NCI-H2227 treated with DMSO at 0.1 percent for 48 hours (cell line): Measurements from ENCODE around the gene PHKA2.
"Not testable (repeated sequence)": the region's sequence is repeated elsewhere in the genome, so short reads cannot be mapped to it uniquely, and the experiment has no call there.

ENCODE experiments used
- DNase-seq: peaks from one replicate; lab custom pipeline; 2025; lab: John Stamatoyannopoulos, UW

The PHKA2 gene

GRCh38 chrX:18856645-18856997 lies 127.3 kb downstream of the PHKA2 start:
- no peak for DNase-seq

- no peak for DNase-seq
Observed at GRCh38 chrX:18855919-18856644, 127.8 kb downstream of the PHKA2 start.

GRCh38 chrX:18847901-18848300 lies 136.0 kb downstream of the PHKA2 start:
- not testable (repeated sequence) for DNase-seq
